GM12878 (cell line): ENCODE data around the gene HMGB1. TPM values are rescaled to one million over a fixed set of nuclear protein-coding genes. Genes with fewer than 3 reads are reported as not detected.

Source experiments
- ATAC-seq: fragments of 200-7000 bp; cut with Tn5 transposase; 3 replicates; pipeline ENCODE4 v1.9.1; 2020; ENCODE audit warnings: mild to moderate bottlenecking, moderate library complexity
- BruUV-seq: library from RNA; stranded (reverse); fragments of 400-500 nt; replicated peaks from 2 replicates; lab custom pipeline; 2021; lab: Mats Ljungman, UMichigan
- CTCF ChIA-PET: fragments of 300-600 bp; sonication (Branson Sonifier 250); formaldehyde crosslinking; extraction: SDS; loops from one replicate; lab custom pipeline; 2021; ENCODE audit warnings: inconsistent platforms; lab: Yijun Ruan, JAX
- POLR2A ChIA-PET: fragments of 350-600 bp; formaldehyde crosslinking; extraction: SDS; loops from one replicate; lab custom pipeline; 2021; ENCODE audit warnings: inconsistent platforms; lab: Charles Lee
- RAD21 ChIA-PET: fragments of 300-600 bp; sonication (Branson Sonifier 250); formaldehyde crosslinking; loops from one replicate; lab custom pipeline; 2023; ENCODE audit warnings: antibody characterized with exemption; ENCODE audit not compliant: unreplicated experiment; lab: Charles Lee
- SMC1A ChIA-PET: fragments of 300-600 bp; sonication (Branson Sonifier 250); formaldehyde crosslinking; loops from one replicate; lab custom pipeline; 2023; ENCODE audit not compliant: unreplicated experiment, uncharacterized antibody; lab: Charles Lee
- DNase-seq: peaks from one replicate; pipeline ENCODE4 v3.0.0-alpha.2; 2011; ENCODE audit warnings: low read depth, low spot score
- FAIRE-seq: peaks from 3 replicates; lab custom pipeline; 2011; peaks lifted over from hg19 to GRCh38; lab: Jason Lieb, UNC
- H2AFZ ChIP-seq: 2 replicates; pipeline ENCODE4 v1.6.0; 2011; ENCODE audit warnings: low read depth, low read length, control low read depth; ENCODE audit not compliant: control insufficient read depth
- H3K27ac ChIP-seq: 2 replicates; pipeline ENCODE4 v1.5.1; 2011; ENCODE audit warnings: control low read depth; ENCODE audit not compliant: control insufficient read depth, insufficient read depth
- H3K27me3 ChIP-seq, 2 experiments: replicated peaks in 1 of 2; 2 replicates each; pipeline versions ENCODE4 v1.6.0 to v1.6.1; 2011; ENCODE audit warnings: low read length in 1 of 2; ENCODE audit not compliant: control insufficient read depth in 2 of 2, insufficient read depth in 2 of 2
- H3K36me3 ChIP-seq, 2 experiments: 2 replicates each; pipeline ENCODE4 v1.5.1; 2011; ENCODE audit warnings: low read length in 1 of 2; ENCODE audit not compliant: control insufficient read depth in 2 of 2, insufficient read depth in 2 of 2
- H3K4me1 ChIP-seq: 2 replicates; pipeline ENCODE4 v1.6.1; 2011; ENCODE audit warnings: mild to moderate bottlenecking, low read length, moderate library complexity, mixed read lengths; ENCODE audit not compliant: control insufficient read depth, insufficient read depth
- H3K4me2 ChIP-seq: 2 replicates; pipeline ENCODE4 v1.6.0; 2011; ENCODE audit warnings: control low read depth; ENCODE audit not compliant: control insufficient read depth, insufficient read depth
- H3K4me3 ChIP-seq: fragments of 200-600 bp; sonication (generic); 2 replicates; pipeline ENCODE4 v1.5.1; 2016
- H3K79me2 ChIP-seq: 2 replicates; pipeline ENCODE4 v1.6.0; 2011; ENCODE audit warnings: low read length; ENCODE audit not compliant: control insufficient read depth, insufficient read depth
- H3K9ac ChIP-seq: 2 replicates; pipeline ENCODE4 v1.8.0; 2011; ENCODE audit warnings: low read length, control low read depth, mixed read lengths; ENCODE audit not compliant: control insufficient read depth, insufficient read depth
- H3K9me3 ChIP-seq: replicated peaks from 3 replicates; pipeline ENCODE4 v1.5.1; 2011; ENCODE audit warnings: mild to moderate bottlenecking, low read length; ENCODE audit not compliant: control insufficient read depth, insufficient read depth
- H4K20me1 ChIP-seq: 2 replicates; pipeline ENCODE4 v1.6.0; 2011; ENCODE audit not compliant: control insufficient read depth, insufficient read depth
- ESRRA ChIP-seq: IDR thresholded peaks from 2 replicates; pipeline ENCODE4 v1.6.1; 2012; ENCODE audit warnings: mild to moderate bottlenecking, low read length, improper control_type of control experiment
- HCFC1 ChIP-seq: fragments of 150-350 bp; IDR thresholded peaks from 2 replicates; pipeline ENCODE4 v1.6.1; 2014; ENCODE audit warnings: low read length
- MTA3 ChIP-seq: IDR thresholded peaks from 2 replicates; pipeline ENCODE4 v1.6.1; 2012; ENCODE audit warnings: low read length, inconsistent platforms, borderline replicate concordance
- NBN ChIP-seq: fragments of 450-650 bp; IDR thresholded peaks from 2 replicates; pipeline ENCODE4 v1.6.1; 2016
- NFIC ChIP-seq: IDR thresholded peaks from 2 replicates; pipeline ENCODE4 v1.6.1; 2012; ENCODE audit warnings: low read depth, mild to moderate bottlenecking, inconsistent platforms, low read length, moderate library complexity
- PAX5 ChIP-seq: IDR thresholded peaks from 2 replicates; pipeline ENCODE4 v1.6.1; 2011; ENCODE audit warnings: low read depth, low read length, borderline replicate concordance
- POLR2AphosphoS5 ChIP-seq: IDR thresholded peaks from 2 replicates; pipeline ENCODE4 v1.6.1; 2011; ENCODE audit warnings: mild to moderate bottlenecking, low read length, inconsistent platforms
- RAD51 ChIP-seq: fragments of 450-650 bp; IDR thresholded peaks from 2 replicates; pipeline ENCODE4 v1.6.1; 2016; ENCODE audit warnings: moderate library complexity, mild to moderate bottlenecking, inconsistent platforms
- SKIL ChIP-seq: fragments of 450-650 bp; IDR thresholded peaks from 2 replicates; pipeline ENCODE4 v1.6.1; 2017; ENCODE audit warnings: mild to moderate bottlenecking, low read depth, inconsistent platforms; ENCODE audit not compliant: poor library complexity, severe bottlenecking
- SMARCA5 ChIP-seq: fragments of 450-650 bp; IDR thresholded peaks from 2 replicates; pipeline ENCODE4 v1.6.1; 2017; ENCODE audit warnings: mild to moderate bottlenecking
- SPI1 ChIP-seq: IDR thresholded peaks from 2 replicates; pipeline ENCODE4 v1.6.1; 2011; ENCODE audit warnings: low read depth, mild to moderate bottlenecking, low read length, moderate library complexity, borderline replicate concordance; ENCODE audit not compliant: insufficient read depth
- SREBF1 ChIP-seq: IDR thresholded peaks from 2 replicates; pipeline ENCODE4 v1.6.1; 2012; ENCODE audit warnings: mild to moderate bottlenecking, low read length
- STAT3 ChIP-seq: IDR thresholded peaks from 2 replicates; pipeline ENCODE4 v1.6.1; 2011; ENCODE audit warnings: low read depth, low read length, improper control_type of control experiment
- TAF1 ChIP-seq: IDR thresholded peaks from 2 replicates; pipeline ENCODE4 v1.6.1; 2011; ENCODE audit warnings: mild to moderate bottlenecking, low read depth, low read length, borderline replicate concordance
- USF2 ChIP-seq: IDR thresholded peaks from 2 replicates; pipeline ENCODE4 v1.6.1; 2011; ENCODE audit warnings: low read depth, low read length, improper control_type of control experiment, borderline replicate concordance
- YBX1 ChIP-seq: fragments of 450-650 bp; IDR thresholded peaks from 2 replicates; pipeline ENCODE4 v1.6.1; 2016; ENCODE audit warnings: antibody characterized with exemption
- ZBED1 ChIP-seq: IDR thresholded peaks from 2 replicates; pipeline ENCODE4 v1.6.1; 2016; ENCODE audit warnings: borderline replicate concordance
- ZNF217 ChIP-seq: fragments of 450-650 bp; IDR thresholded peaks from 2 replicates; pipeline ENCODE4 v1.6.1; 2017; ENCODE audit warnings: antibody characterized with exemption, mild to moderate bottlenecking
- WGBS: methylation state at CpG from one replicate; pipeline ENCODE4 v1.1.6; 2016; ENCODE audit warnings: low lambda C conversion rate; ENCODE audit not compliant: insufficient replicate concordance, insufficient coverage; ENCODE audit errors: missing lambda C conversion rate; 5-methylcytosine and 5-hydroxymethylcytosine counted together
- in situ Hi-C: fragments of 300-500 bp; cut with MboI; formaldehyde crosslinking; loops from 9 replicates; pipeline ENCODE4 v1.14.3; 2018; ENCODE audit warnings: mixed read lengths
- intact Hi-C: fragments of 100-400 bp; cut with micrococcal nuclease; formaldehyde crosslinking; loops from one replicate; pipeline ENCODE4 v1.14.2; 2022; ENCODE audit not compliant: unreplicated experiment
- polyA plus RNA-seq, 11 experiments: library from polyadenylated mRNA; depleted of rRNA in 4 of 11; unstranded in 6 of 11; stranded (reverse) in 5 of 11; fragments of >200 nt; fragmentation: Nextera tagmentation in 4 of 11; fragmentation: Illumina TruSeq in 1 of 11; extraction: Ambion mirVana in 4 of 11; extraction: Trizol in 1 of 11; gene quantifications; 1 replicate in 1 of 11; 2 replicates in 10 of 11; pipeline versions ENCODE4 v1.2.1 to v1.2.3, GENCODE V29; 2011 to 2016; ENCODE audit warnings: inconsistent platforms in 2 of 11, missing spikeins in 2 of 11, low read depth in 1 of 11
- total RNA-seq, 4 experiments: library from RNA; depleted of rRNA in 3 of 4; stranded (reverse); fragments of >200 nt in 3 of 4; fragmentation: Illumina TruSeq in 1 of 4; extraction: Trizol in 1 of 4; gene quantifications; 2 replicates each; pipeline versions ENCODE4 v1.2.1 to v1.2.3, GENCODE V29; 2013 to 2021

Gene HMGB1
- total and polyA plus RNA-seq, 10 of the 15 experiments (the other 5 are each of a cell fraction or from before 2014, with no cell fraction given), result 365 to 2,529 (median 1,396) TPM

GRCh38 chr13:30415430-30416030 is 50.2 kb downstream of the HMGB1 start (continued):
- TF ChIP-seq ZNF217, result peak; percentile 64; the same call in 1 of the 2 replicates
- peak; percentile 69 for TF ChIP-seq NBN
- peak; percentile 25; the same call in 1 of the 2 replicates for TF ChIP-seq TAF1
- peak; percentile 25; the same call in 1 of the 2 replicates for TF ChIP-seq NFIC
- peak; percentile 29; the same call in 1 of the 2 replicates for TF ChIP-seq RAD51
- peak; percentile 41; the same call in 1 of the 2 replicates for TF ChIP-seq PAX5

GRCh38 chr13:30413842-30414241 is 51.9 kb downstream of the HMGB1 start:
- ChIA-PET SMC1A (interaction anchor here (1.0 to 5.3 kb wide), 8 partner anchors 13 to 48 kb away, joined by 3 to 27 read pairs (median 6); no protein-coding TSS in a partner anchor), CTCF (interaction anchor here (1.0 to 1.4 kb wide), 3 partner anchors 17 to 42 kb away, joined by 3 to 6 read pairs (median 3); no protein-coding TSS in a partner anchor), RAD21 (interaction anchor here (0.9 to 1.3 kb wide), 5 partner anchors 13 to 32 kb away, joined by 3 to 4 read pairs (median 3); no protein-coding TSS in a partner anchor), POLR2A (interaction anchor here (0.8 to 1.8 kb wide), 3 partner anchors 9 to 20 kb away, joined by 4 to 7 read pairs (median 5); partner anchors contain the start of gene UBE2L5)
- Histone ChIP-seq H3K36me3 (no peaks in the 10 kb centered on the region), H3K27me3 (no peaks in the 10 kb centered on the region), H2AFZ (no peak overlapping the region), H3K4me3 (no peak overlapping the region), H3K27ac (no peak overlapping the region), H3K4me1 (peaks cover 15% of the 10 kb centered on the region; the same call in 1 of the 2 replicates), H3K9ac (no peak overlapping the region), H3K4me2 (no peak overlapping the region), H3K9me3 (no peaks in the 10 kb centered on the region; the same call in 2 of the 3 replicates), H3K79me2 (no peaks in the 10 kb centered on the region), H4K20me1 (no peaks in the 10 kb centered on the region)
- TF ChIP-seq USF2, result no peak
- TF ChIP-seq YBX1, result no peak
- TF ChIP-seq ESRRA, result no peak
- no peak for TF ChIP-seq SKIL
- no peak for TF ChIP-seq STAT3
- TF ChIP-seq MTA3, result no peak
- TF ChIP-seq SPI1, result no peak
- no peak for TF ChIP-seq SREBF1
- no peak for TF ChIP-seq ZBED1
- no peak for TF ChIP-seq SMARCA5
- TF ChIP-seq POLR2AphosphoS5, result no peak
- no peak for TF ChIP-seq HCFC1
- FAIRE-seq (no peak), DNase-seq (no peak), ATAC-seq (no peak)
- intact Hi-C loops, result no loop called here
- no TSS peak for BruUV-seq
- WGBS, result 96% methylated on average over 2 of the region's 3 CpGs
- in situ Hi-C loops, result no loop called here
